HG02840 (cell line): ENCODE data around the gene NUP93.
A peak's percentile ranks its signal among the peaks of the same experiment; 100 is the strongest.
"Not testable (repeated sequence)": the region's sequence is repeated elsewhere in the genome, so short reads cannot be mapped to it uniquely, and the experiment has no call there.

ENCODE experiments used
- ATAC-seq: cut with Tn5 transposase; IDR thresholded peaks from one replicate; pipeline ENCODE4 v1.9.1; 2021; ENCODE audit warnings: mild to moderate bottlenecking, moderate library complexity, moderate number of reproducible peaks; ENCODE audit not compliant: unreplicated experiment, low FRiP score

The NUP93 gene

DNA sequence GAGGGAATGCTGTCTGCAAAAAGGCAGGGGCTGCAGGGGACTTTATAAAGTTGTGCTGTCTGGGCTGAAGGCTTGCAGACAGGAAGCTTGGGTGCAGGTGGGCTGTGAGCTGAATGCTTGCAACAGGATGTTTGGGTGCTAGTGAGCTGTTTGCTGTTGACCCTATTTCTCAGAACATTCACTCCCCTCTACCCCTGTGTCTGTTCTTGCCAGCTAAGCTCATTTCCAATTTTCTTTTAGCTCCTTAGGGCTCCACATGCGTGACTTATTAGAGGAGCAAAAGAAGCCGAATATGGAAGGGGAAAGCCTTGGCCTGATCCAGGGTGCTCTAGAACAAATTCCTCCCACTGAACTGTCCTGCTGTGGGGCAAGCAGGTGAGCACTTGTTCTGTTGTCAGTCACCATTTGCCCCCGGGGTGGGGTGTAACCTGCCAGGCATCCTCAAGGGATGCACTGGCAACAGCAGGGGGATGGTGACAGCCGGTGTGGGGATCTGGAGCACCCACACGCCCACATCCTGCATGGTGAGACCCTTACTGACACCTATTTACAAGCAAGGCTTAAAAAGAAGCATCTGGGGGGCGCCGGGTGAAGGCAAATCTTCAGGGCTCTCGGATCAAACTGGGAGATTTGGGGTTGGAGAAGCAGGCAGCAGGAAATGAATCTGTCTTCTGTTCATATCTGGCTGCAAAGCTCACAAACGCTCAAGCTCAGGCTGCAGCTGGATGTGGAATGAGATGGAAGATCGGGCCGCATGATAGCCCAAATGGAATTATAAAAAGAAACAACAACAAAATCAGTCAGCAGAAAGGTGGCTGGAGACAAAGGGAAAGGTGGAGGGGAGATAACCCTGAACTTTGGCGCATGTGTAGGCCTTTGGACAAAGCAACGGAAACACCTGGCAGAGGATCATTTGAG, 21.1 kb upstream of the NUP93 start:
- ATAC-seq, result no peak

DNA sequence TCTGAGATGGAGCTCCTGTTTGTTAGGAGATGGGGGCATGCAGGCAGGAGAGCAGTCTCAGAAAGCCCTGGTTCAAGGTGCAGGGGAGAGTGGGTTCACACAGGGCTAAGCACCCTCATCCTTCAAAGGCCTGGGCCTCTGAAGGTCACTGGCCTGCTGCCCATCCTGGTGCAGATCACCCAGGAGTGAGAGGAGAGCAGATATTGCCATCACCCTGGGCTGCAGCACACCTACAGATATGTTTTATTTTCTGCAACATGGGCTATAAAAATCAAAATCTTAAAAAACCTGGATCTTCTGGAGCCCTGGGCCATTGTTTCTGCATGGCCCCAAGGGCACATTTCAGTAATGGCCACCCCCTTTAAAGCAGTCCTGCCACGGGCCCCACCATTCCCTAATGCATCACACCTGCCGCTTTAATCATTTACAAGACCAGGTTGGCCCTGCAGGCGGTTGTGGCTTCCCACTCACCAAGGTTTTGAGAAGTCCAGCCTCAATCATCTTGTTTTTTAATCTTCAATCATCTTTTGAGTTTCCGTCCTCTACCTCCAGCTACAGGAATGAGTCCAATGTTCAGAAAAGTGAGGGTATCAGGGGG, 20.4 kb upstream of the NUP93 start:
- ATAC-seq, result no peak

DNA sequence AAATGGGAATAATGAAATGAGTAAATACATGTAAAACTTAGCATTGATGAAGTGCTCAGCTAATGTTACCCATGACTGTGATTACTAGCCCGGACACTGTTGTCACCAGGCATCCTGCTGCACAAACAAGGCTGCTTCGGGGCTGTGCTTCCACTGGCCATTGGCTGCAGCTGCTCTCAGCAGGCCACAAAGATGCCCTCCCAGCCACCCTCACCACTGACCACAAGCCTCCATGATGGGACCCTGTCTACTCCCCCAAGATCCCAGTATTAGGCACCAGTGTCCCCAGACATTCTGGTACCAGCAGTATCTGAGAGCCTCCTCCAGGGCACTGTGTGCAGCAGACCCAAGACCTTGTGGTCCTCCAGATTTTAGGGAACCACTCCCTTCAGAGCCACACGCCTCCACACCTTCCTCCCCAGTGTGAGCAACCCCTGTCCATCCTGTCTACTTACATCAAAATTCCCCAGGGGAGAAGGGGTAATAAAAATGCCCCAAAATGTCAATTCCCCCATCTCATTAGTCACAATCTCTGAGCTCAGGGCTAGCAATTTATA, 19.7 kb upstream of the NUP93 start:
- ATAC-seq, result no peak

DNA sequence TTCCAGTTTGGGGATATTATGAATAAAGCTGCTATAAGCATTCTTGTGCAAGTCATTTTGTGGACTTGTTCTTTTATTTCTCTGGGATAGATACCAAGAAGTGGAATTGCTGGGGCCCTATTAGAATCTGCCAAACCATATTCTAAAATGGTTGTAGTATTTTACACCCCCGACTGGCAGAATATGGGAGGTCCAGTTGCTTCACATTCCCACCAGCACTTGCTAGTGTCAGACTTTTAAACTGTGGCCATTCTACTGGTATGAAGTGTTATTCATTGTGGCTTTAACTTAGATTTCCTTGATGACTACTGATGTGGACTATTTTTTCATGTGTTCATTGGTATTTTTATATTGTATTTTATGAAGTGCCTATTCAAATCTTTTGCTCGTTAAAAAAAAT, 18.1 kb upstream of the NUP93 start:
- no peak for ATAC-seq

DNA sequence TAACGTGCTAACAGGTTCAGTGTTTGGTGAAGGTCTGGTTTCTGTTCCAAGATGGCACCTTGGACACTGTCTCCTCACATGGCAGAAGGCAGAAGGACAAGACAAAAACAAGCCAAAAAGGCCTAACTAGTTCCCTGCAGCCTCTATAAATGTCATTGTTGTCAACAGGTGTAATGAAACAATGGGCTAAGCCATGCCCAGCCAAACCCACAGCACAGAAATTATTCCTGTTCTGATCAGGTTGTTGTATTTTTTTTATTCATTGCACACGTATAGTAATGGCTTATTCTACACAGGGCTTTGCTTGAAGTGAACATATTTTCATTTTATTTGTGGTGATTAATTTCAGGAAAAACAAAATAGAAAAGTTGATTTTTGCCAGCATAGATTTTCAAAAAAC, 16.1 kb upstream of the NUP93 start:
- ATAC-seq, result no peak

DNA sequence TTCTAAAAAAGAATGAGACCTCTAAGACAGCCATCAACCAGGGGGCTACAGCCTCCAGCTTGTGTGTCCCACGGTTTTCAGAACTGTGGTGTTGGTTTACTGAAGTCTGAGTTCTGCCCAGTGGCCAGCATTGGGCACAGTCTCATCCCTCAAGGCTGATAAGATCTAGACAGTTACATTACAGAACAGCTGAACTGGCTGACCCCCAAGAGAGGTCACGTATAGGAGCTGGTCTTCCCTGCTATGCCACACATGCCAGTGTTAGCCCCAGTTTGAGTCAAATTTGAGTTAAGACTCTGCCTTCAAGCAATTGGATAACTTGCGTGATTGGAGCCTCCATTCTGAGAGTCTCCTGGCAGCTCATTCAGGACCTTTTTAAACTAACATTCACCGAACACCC, 14.8 kb upstream of the NUP93 start:
- ATAC-seq, result no peak

DNA sequence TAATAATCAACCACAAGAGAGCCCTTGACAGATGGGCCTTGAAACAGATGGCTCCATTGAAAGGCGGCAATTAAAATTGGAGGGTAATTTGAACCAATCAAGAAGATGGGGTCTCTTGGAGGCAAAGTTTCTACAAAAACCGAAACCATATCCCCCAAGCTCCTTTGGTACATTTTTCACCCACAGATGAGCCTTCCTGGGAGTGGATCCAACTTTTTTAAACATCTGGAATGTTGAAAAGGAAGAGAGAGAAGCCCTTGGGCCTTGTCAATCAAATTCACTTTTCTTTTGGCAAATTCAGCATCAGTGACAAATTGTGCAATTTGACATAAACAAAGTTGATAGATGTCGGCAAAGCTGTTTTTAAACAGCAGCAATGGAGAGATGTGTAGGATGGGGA, 13.2 kb upstream of the NUP93 start:
- no peak for ATAC-seq

DNA sequence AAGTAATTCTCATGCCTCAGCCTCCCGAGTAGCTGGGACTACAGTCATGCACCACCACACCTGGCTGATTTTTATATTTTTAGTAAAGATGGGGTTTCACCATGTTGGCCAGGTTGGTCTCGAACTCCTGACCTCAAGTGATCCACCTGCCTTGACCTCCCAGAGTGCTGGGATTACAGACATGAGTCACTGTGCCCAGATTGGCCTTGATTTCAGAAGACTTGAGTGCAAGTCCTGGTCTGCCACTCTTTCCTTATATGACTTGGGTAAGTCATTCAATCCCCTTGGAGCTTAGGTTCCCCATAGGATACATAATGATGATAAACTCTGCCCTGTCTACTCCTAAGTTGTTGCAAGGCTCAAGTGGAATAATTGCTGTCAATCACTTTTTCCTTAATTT, 12.4 kb upstream of the NUP93 start:
- ATAC-seq, result not testable (repeated sequence)

DNA sequence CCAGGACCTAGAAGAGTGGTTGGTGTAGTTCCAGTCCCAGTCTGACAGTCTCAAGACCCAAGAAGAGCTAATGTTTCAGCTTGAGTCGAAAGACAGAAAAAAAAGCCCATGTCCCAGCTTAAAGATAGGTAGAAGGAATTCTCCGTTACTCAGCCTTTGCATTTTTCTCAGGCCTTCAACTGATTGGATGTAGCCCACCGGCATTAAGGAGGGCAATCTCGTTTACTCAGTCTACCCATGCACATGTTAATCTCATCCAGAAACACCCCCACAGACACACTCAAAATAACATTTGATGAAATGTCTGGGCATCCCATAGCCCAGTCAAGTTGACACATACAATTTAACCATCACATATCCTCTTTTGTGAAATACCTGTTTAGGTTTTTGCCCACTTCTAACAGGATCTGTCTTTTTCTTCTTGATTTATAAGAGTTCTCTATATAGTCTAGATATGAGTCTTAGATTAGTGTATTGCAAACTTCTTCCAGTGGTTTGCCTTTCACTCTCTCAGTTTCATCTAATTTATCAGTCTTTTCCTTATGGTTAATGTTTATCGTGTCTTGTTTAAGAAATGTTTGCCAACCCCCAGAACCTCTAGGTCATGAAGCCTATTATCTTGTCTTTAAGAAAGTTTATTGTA, 7.6 kb upstream of the NUP93 start:
- no peak for ATAC-seq

DNA sequence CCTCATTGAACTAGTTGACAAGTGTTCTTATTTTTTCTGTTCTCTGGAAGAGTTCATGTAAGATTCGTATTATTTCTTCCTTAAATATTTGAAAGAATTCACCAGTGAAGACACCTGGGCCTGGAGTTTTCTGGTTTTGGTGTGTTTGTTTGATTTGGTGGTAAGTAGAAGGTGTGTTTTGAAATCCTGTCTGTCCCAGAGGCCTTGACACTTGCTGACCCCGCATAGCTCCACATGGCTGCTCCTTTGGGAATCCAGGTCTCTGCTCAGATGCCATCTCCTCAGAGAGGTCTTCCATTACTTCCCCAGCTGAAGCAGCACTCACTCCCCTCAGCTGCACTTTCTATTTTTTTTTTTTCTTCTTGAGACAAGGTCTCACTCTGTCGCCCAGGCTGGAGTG, 5.7 kb upstream of the NUP93 start:
- ATAC-seq, result no peak

DNA sequence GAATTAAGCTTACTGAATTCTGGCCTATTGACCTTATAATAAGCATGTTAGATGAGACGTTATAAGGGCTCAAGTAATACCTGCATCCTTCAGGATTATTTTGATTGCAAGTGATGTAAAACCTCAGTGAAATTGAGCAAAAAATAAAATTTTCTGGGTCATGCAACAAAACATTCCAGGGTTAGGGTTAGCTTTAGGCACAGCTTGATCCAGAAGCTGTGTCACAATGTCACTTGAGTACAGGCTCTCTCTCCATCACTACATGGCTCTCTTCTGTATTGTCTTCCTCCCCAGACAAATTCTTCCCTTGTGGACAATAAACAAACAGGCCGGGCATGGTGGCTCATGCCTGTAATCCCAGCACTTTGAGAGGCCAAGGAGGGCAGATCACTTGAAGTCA, 3.6 kb upstream of the NUP93 start:
- no peak for ATAC-seq

DNA sequence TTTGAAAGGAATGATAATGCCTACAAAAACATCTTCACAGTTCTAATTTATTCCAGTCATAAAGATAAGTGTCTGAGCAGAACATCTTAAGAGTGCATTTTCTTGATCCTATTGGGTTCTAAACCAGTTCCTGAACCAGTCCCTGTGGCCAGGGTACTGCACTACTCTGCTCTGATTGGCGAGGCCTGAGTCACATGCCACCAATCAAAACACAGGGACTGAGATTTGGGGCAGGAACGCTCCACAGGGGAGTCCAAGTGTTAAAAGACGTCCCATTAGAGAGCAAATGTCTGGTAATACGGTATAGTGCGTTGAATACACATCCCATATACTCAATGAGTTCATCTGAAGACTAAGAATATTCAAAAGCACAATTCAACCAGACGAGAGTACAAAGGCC, 3.0 kb upstream of the NUP93 start:
- ATAC-seq, result no peak

DNA sequence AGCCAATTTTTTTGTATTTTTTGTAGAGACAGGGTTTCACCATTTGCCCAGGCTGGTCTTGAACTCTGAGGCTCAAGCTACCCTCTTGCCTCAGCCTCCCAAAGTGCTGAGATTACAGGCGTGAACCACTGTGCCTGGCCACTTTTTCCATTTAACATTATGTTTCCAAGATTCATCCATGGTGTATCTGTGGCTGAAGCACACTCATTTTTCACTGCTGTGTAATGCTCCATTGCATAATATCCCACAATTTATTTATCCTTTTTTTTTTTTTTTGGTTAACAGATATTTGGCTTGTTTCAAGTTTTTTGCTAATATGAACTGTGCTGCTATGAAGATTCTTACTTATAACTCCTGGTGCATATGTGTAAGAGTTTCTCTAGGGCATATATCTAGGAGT, 1.9 kb upstream of the NUP93 start:
- no peak for ATAC-seq

DNA sequence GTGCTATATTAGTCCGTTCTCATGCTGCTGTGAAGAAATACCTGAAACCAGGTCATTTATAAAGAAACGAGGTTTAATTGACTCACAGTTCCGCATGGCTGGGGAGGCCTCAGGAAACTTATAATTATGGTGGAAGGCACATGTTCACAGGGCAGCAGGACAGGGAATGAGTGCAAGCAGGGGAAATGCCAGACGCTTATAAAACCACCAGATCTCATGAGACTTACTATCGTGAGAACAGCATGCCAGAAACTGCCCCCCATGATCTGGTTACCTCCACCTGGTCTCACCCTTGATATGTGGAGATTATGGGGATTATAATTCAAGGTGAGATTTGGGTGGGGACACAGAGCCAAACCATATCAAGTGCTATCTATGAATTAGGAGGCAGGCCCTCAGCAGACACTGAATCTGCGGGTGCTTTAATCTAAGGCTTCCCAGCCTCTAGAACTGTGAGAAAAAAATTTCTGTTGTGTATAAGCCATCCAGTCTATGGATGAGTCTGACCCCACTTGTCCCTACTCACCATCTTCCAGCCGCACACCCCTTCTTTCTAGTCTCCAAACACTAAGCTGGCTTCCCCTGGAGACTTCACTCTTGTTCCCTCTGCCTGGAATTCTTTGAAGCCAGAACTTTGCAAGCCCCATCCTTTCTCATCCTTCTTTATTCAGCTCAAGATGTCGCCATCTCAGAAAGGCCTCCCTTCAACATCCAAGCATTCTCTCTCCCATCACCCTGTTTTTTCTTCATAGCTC, 772 bp upstream of the NUP93 start:
- no peak for ATAC-seq

DNA sequence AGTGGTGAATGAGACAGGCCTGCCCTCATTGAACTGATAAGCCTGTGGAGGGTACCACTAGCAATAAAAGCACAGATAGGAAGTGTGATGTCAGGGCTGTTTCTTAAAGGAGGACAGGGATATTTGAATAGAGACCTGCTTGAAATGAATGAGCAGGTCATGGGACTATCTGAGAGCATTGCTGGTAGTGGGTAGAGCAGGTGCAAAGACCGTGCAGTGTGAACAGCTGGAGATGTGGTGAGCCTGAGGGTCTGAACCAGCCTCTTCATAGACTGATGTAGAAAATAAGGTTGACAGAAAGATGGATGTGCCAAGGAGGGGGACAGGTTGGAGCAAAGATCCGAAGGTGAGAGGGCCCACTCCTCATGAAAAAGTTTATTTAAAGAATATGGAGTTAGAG, 2.4 kb downstream of the NUP93 start:
- peak; percentile 43 for ATAC-seq

DNA sequence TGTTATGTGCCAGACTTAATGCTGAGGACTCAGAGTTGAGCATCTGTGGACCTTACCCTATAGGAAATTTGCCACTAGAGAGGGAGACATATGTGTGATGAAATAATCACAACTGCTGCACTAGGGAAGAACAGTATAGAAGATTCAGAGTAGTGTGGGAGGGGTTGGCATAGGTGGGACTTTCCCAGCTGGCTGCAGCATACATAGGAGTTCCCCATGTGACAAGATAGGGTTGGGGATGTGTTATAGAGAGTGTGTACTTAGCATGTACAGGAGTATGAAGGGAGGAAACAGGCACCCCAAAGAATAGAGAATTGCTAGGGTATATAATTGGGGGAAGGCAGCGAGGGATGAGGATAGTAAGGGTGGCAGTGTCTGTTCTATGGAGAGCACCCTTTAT, 2.9 kb downstream of the NUP93 start:
- no peak for ATAC-seq

DNA sequence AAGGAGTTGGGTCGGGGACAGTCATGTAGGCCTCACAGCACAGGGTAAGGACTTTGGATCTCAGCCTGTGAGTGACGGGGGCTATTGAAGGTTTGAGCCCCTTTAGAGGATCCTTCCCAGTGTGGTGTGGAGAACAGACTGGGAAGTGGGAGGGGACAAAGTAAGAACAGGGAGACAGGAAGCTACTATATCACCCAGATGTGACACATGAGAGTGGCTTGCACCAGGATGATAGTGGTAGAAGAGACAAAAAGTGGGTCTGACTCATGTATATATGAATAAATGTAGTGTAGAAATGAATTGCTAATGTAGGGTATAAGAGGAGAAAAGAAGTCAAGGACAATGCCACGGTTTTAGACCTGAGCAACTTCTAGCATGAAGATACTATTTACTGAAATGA, 4.5 kb downstream of the NUP93 start:
- no peak for ATAC-seq

DNA sequence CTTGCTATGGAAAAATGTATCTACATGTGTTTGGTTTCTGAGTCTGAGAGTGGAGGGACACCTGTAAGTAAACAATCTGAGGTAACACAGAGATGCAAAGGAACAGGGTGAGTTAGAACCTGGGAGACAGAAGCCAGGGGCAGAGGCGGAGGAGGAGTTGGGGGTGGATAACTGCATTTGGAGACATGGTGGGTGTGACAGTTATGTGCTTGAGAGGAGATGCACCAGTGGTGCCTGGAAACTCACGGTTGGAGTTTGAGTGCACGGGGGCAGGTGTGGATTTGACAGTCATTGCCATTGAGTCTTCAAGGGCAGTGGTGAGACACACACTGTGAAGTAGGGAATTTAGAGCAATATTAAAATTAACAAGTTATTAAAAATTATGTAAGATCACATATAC, 6.5 kb downstream of the NUP93 start:
- ATAC-seq, result no peak

DNA sequence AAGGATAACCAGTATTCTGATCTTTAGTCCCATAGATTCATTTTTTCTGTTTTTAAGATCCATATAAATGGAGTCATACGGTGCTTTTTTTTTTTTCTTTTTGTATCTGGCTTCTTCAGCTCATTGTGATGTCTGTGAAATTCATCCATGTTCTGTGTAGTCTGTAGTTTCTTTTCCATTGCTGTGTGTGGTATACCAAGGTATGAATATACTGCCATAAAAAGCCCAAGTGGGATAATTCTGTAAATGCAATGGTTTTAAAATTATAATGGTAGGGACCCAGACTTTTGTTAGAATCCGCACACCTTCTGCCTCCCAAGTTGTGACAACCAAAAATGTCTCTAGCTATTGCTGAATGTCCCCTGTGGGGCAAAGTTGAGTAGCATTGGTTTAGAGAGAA, 7.6 kb downstream of the NUP93 start:
- ATAC-seq, result no peak

DNA sequence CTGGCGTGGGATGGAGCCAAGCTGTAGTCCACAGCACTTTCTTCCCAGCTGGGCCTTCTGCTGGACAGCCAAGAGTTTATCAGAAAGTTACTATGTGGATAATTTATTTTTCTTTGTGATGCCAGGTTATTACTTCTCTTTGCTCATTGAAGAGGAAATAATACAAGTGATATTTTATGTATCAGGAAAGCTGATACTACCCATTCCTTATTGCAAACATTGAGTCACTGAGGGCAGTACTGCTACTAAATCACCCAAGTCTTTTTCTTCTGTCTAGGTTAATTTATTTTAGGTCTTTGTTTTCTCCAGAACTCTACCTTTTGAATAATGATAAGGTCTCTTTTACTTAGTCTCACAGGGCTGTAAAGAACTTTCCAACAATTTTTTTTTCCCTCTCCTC, 8.3 kb downstream of the NUP93 start:
- no peak for ATAC-seq

DNA sequence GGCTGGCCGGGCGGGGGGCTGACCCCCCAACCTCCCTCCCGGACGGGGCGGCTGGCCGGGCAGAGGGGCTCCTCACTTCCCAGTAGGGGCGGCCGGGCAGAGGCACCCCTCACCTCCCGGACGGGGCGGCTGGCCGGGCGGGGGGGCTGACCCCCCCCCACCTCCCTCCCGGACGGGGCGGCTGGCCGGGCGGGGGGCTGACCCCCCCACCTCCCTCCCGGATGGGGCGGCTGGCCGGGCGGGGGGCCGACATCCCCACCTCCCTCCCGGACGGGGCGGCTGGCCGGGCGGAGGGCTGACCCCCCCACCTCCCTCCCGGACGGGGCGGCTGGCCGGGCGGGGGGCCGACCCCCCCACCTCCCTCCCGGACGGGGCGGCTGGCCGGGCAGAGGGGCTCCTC, 9.4 kb downstream of the NUP93 start:
- ATAC-seq, result not testable (repeated sequence)
